Mesenchymal stem cell (in vitro differentiated cells and primary cell): ENCODE data around the gene MACROD2.

Experiments
- DNase-seq: peaks from one replicate; pipeline ENCODE4 v3.0.0-alpha.2; 2013
- H2AFZ ChIP-seq: one replicate; pipeline ENCODE4 v1.6.1; 2013; ENCODE audit warnings: low read depth, mild to moderate bottlenecking, control low read depth, inconsistent platforms, low read length, moderate library complexity
- H2AK5ac ChIP-seq: 2 replicates; pipeline ENCODE4 v1.6.1; 2013; ENCODE audit warnings: low read length, moderate library complexity, mild to moderate bottlenecking, inconsistent platforms; ENCODE audit not compliant: severe bottlenecking
- H2BK120ac ChIP-seq: one replicate; pipeline ENCODE4 v1.6.1; 2013; ENCODE audit warnings: low read depth, mild to moderate bottlenecking, inconsistent platforms, low read length, moderate library complexity
- H2BK12ac ChIP-seq, 2 experiments: one replicate each; pipeline ENCODE4 v1.6.1; 2013; ENCODE audit warnings: inconsistent platforms in 2 of 2, low read length in 2 of 2, mild to moderate bottlenecking in 2 of 2, moderate library complexity in 2 of 2, control low read depth in 1 of 2
- H2BK15ac ChIP-seq: one replicate; pipeline ENCODE4 v1.6.1; 2013; ENCODE audit warnings: mild to moderate bottlenecking, low read depth, inconsistent platforms; ENCODE audit not compliant: poor library complexity, severe bottlenecking
- H2BK5ac ChIP-seq: 2 replicates; pipeline ENCODE4 v1.6.1; 2013; ENCODE audit warnings: low read depth, mild to moderate bottlenecking, low read length, control low read depth, inconsistent platforms; ENCODE audit not compliant: poor library complexity, severe bottlenecking
- H3K14ac ChIP-seq, 2 experiments: one replicate each; pipeline ENCODE4 v1.6.1; 2013; ENCODE audit warnings: inconsistent platforms in 2 of 2, low read length in 2 of 2, control low read depth in 1 of 2, mild to moderate bottlenecking in 1 of 2, moderate library complexity in 1 of 2
- H3K18ac ChIP-seq, 2 experiments: one replicate each; pipeline ENCODE4 v1.6.1; 2013; ENCODE audit warnings: inconsistent platforms in 2 of 2, low read length in 2 of 2, control low read depth in 1 of 2, low read depth in 1 of 2, mild to moderate bottlenecking in 1 of 2
- H3K23ac ChIP-seq, 2 experiments: one replicate each; pipeline ENCODE4 v1.6.1; 2013; ENCODE audit warnings: inconsistent platforms in 2 of 2, low read length in 2 of 2, mild to moderate bottlenecking in 2 of 2, moderate library complexity in 2 of 2, control low read depth in 1 of 2
- H3K27ac ChIP-seq: 2 replicates; pipeline ENCODE4 v1.5.1; 2013; ENCODE audit warnings: mild to moderate bottlenecking, moderate library complexity, low read length, control low read depth, inconsistent platforms; ENCODE audit not compliant: poor library complexity, severe bottlenecking
- H3K27me3 ChIP-seq, 2 experiments: 2 replicates each; pipeline versions ENCODE4 v1.6.1 to v1.7.0; 2013; ENCODE audit warnings: low read length in 2 of 2, mild to moderate bottlenecking in 2 of 2, moderate library complexity in 2 of 2, control low read depth in 1 of 2, inconsistent platforms in 1 of 2; ENCODE audit not compliant: control insufficient read depth in 1 of 2, insufficient read depth in 1 of 2
- H3K36me3 ChIP-seq, 2 experiments: 2 replicates each; pipeline versions ENCODE4 v1.6.1 to v1.7.0; 2013; ENCODE audit warnings: low read length in 2 of 2, control low read depth in 1 of 2, inconsistent platforms in 1 of 2, low read depth in 1 of 2, mild to moderate bottlenecking in 1 of 2; ENCODE audit not compliant: insufficient read depth in 2 of 2, control insufficient read depth in 1 of 2
- H3K4ac ChIP-seq, 2 experiments: one replicate each; pipeline ENCODE4 v1.6.1; 2013; ENCODE audit warnings: inconsistent platforms in 2 of 2, low read length in 2 of 2, mild to moderate bottlenecking in 2 of 2, moderate library complexity in 2 of 2, control low read depth in 1 of 2, low read depth in 1 of 2
- H3K4me1 ChIP-seq: 2 replicates; pipeline ENCODE4 v1.6.1; 2013; ENCODE audit warnings: low read depth, low read length, control low read depth; ENCODE audit not compliant: control insufficient read depth, insufficient read depth
- H3K4me2 ChIP-seq: 2 replicates; pipeline ENCODE4 v1.6.1; 2013; ENCODE audit warnings: low read length, mild to moderate bottlenecking, inconsistent platforms; ENCODE audit not compliant: poor library complexity, severe bottlenecking
- H3K4me3 ChIP-seq, 2 experiments: 2 replicates each; pipeline versions ENCODE4 v1.5.1 to v1.7.0; 2013; ENCODE audit warnings: low read length in 2 of 2, mild to moderate bottlenecking in 2 of 2, control low read depth in 1 of 2, low read depth in 1 of 2; ENCODE audit not compliant: insufficient read depth in 1 of 2
- H3K79me1 ChIP-seq: replicated peaks from 2 replicates; pipeline ENCODE4 v1.6.1; 2013; ENCODE audit warnings: mild to moderate bottlenecking, control low read depth, low read length, inconsistent platforms; ENCODE audit not compliant: poor library complexity, severe bottlenecking
- H3K9ac ChIP-seq: 2 replicates; pipeline ENCODE4 v1.7.0; 2013; ENCODE audit warnings: mild to moderate bottlenecking, low read length, moderate library complexity
- H3K9me3 ChIP-seq: 2 replicates; pipeline ENCODE4 v1.7.0; 2013; ENCODE audit warnings: mild to moderate bottlenecking, low read length; ENCODE audit not compliant: control insufficient read depth
- H4K8ac ChIP-seq: one replicate; pipeline ENCODE4 v1.6.1; 2013; ENCODE audit warnings: inconsistent platforms, mild to moderate bottlenecking, low read length, moderate library complexity
- H4K91ac ChIP-seq: one replicate; pipeline ENCODE4 v1.6.1; 2013; ENCODE audit warnings: mild to moderate bottlenecking, low read length, inconsistent platforms
- WGBS: methylation state at CpG from one replicate; pipeline ENCODE4 v1.1.7; 2013; ENCODE audit warnings: mixed read lengths; 5-methylcytosine and 5-hydroxymethylcytosine counted together

Gene MACROD2

GRCh38 chr20:15917283-15917682 lies 1922.0 kb downstream of the MACROD2 start:
- Histone ChIP-seq H2BK120ac (no peak overlapping the region), H3K4me2 (no peak overlapping the region), H2AK5ac (no peak overlapping the region), H3K4ac (no peak overlapping the region), H2BK5ac (no peak overlapping the region), H3K14ac (no peak overlapping the region), H3K79me1 (peaks cover 22% of the 10 kb centered on the region), H3K4me1 (no peaks in the 10 kb centered on the region), H3K27ac (no peak overlapping the region), H3K9me3 (no peaks in the 10 kb centered on the region), H2AFZ (no peak overlapping the region), H3K23ac (no peak overlapping the region), H3K9ac (no peak overlapping the region), H3K36me3 (peaks cover 0 to 11% of the 10 kb centered on the region in 2 experiments), H3K4me3 (no peak overlapping the region), H3K18ac (no peak overlapping the region), H4K8ac (no peak overlapping the region), H2BK12ac (no peak overlapping the region), H4K91ac (no peak overlapping the region), H2BK15ac (no peak overlapping the region), H3K27me3 (no peaks in the 10 kb centered on the region)
- no peak for DNase-seq
- no CpG with 5 or more reads among the region's 4 CpGs for WGBS

GRCh38 chr20:15918631-15919030 lies 1923.3 kb downstream of the MACROD2 start:
- Histone ChIP-seq H2BK120ac (no peak overlapping the region), H2AFZ (no peak overlapping the region), H2AK5ac (no peak overlapping the region), H2BK15ac (no peak overlapping the region), H3K79me1 (peaks cover 25% of the 10 kb centered on the region), H3K4me2 (no peak overlapping the region), H2BK5ac (no peak overlapping the region), H3K4ac (no peak overlapping the region), H3K9ac (no peak overlapping the region), H3K4me3 (no peak overlapping the region), H3K14ac (no peak overlapping the region), H3K36me3 (peaks cover 0 to 11% of the 10 kb centered on the region in 2 experiments), H3K9me3 (no peaks in the 10 kb centered on the region), H3K27me3 (no peaks in the 10 kb centered on the region), H4K8ac (no peak overlapping the region), H3K27ac (no peak overlapping the region), H3K18ac (no peak overlapping the region), H2BK12ac (no peak overlapping the region), H3K23ac (no peak overlapping the region), H4K91ac (no peak overlapping the region), H3K4me1 (no peaks in the 10 kb centered on the region)
- no peak for DNase-seq
- 43% methylated on average over 2 of the region's 3 CpGs for WGBS

- peaks cover 25% of the 10 kb centered on the region for H3K79me1 ChIP-seq
- no peak overlapping the region for H3K14ac ChIP-seq
- H3K4me2 ChIP-seq = no peak overlapping the region
- DNase-seq = no peak
- H3K4ac ChIP-seq = no peak overlapping the region
- no peak overlapping the region for H3K23ac ChIP-seq
- no peak overlapping the region for H2BK5ac ChIP-seq
- no peak overlapping the region for H3K4me3 ChIP-seq
- H3K27ac ChIP-seq = no peak overlapping the region
- H3K27me3 ChIP-seq = no peaks in the 10 kb centered on the region
- H4K91ac ChIP-seq = no peak overlapping the region
- no peaks in the 10 kb centered on the region for H3K4me1 ChIP-seq
- no peak overlapping the region for H3K18ac ChIP-seq
- no peak overlapping the region for H4K8ac ChIP-seq
- no peak overlapping the region for H3K9ac ChIP-seq
- no peak overlapping the region for H2BK15ac ChIP-seq
- 72% methylated on average over 4 of the region's 4 CpGs for WGBS
- H2BK120ac ChIP-seq = no peak overlapping the region
- H2AFZ ChIP-seq = no peak overlapping the region
- no peak overlapping the region for H2BK12ac ChIP-seq
- no peaks in the 10 kb centered on the region for H3K9me3 ChIP-seq
- no peak overlapping the region for H2AK5ac ChIP-seq
- H3K36me3 ChIP-seq = peaks cover 0 to 11% of the 10 kb centered on the region in 2 experiments
These were observed 1923.8 kb downstream of the MACROD2 start for GRCh38 chr20:15919118-15919517.

- no peak overlapping the region for H3K27ac ChIP-seq
- H3K9me3 ChIP-seq = no peaks in the 10 kb centered on the region
- no peak overlapping the region for H3K4me3 ChIP-seq
- H2BK5ac ChIP-seq = no peak overlapping the region
- no peaks in the 10 kb centered on the region for H3K27me3 ChIP-seq
- no peaks in the 10 kb centered on the region for H3K4me1 ChIP-seq
- H3K9ac ChIP-seq = no peak overlapping the region
- H3K36me3 ChIP-seq = peaks cover 0 to 11% of the 10 kb centered on the region in 2 experiments
- no peak overlapping the region for H3K23ac ChIP-seq
- H3K18ac ChIP-seq = no peak overlapping the region
- no peak overlapping the region for H4K8ac ChIP-seq
- no peak overlapping the region for H3K4me2 ChIP-seq
- no peak for DNase-seq
- H4K91ac ChIP-seq = no peak overlapping the region
- no peak overlapping the region for H3K4ac ChIP-seq
- H3K14ac ChIP-seq = no peak overlapping the region
- H2AK5ac ChIP-seq = no peak overlapping the region
- no peak overlapping the region for H2BK12ac ChIP-seq
- H3K79me1 ChIP-seq = peaks cover 22% of the 10 kb centered on the region
- H2BK120ac ChIP-seq = no peak overlapping the region
- no peak overlapping the region for H2AFZ ChIP-seq
- WGBS = 69% methylated on average over 4 of the region's 4 CpGs
- no peak overlapping the region for H2BK15ac ChIP-seq
These were observed 1926.6 kb downstream of the MACROD2 start for GRCh38 chr20:15921930-15922329.
